HG03575 (cell line): ENCODE data around the gene SNAP47.

Experiments used
- ATAC-seq: cut with Tn5 transposase; IDR thresholded peaks from one replicate; pipeline ENCODE4 v1.9.1; 2021; ENCODE audit not compliant: unreplicated experiment, insufficient number of reproducible peaks, low FRiP score; ENCODE audit errors: extremely low read depth

SNAP47 gene

GRCh38 chr1:227815468-227816409, 80.5 kb downstream of the SNAP47 start, which contains the start of gene PRSS38:
PRSS38 (plus strand) TSS chr1:227815675; CDS start chr1:227815717, 42 bp downstream.
- ATAC-seq = no peak

GRCh38 chr1:227816750-227817446, 81.7 kb downstream of the SNAP47 start:
- no peak for ATAC-seq

DNA sequence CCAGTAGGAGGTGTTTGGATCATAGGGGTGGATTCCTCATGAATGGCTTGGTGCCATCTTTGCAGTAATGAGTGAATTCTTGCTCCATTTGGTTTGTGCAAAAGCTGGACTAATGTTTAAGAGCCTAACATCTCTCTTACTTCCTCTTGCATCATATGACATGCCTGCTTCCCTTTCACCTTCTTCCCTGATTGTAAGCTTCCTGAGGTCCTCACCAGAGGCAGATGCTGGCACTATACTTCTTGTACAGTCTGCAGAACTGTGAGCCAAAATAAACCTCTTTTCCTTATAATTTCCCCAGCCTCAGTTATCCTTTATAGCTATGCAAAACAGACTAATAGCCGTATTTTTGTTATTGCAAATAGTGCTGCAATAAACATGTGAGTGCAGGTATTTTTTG, 88.3 kb downstream of the SNAP47 start:
- ATAC-seq = no peak

GRCh38 chr1:227824204-227824603, 89.0 kb downstream of the SNAP47 start:
- no peak for ATAC-seq

DNA sequence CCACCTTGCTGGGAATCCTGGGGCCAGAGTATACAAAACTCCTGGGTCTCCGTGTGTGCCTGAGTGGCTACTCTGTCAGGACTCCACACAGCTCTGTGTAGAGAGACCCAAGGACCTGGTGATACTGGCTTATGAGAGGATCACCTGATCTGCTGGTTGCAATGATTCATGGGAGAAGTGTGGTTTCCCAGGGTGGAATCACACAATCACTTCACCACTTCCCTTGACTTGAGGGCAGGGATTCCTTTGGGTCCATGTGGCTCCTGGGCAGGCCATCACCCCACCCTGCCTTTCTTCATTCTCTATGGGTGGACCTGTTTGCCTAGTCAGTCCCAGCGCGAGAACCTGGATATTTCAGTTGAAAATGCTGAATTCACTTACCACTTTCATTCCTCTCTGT, 93.6 kb downstream of the SNAP47 start:
- no peak for ATAC-seq
